ENCODE measurements around the gene SLC7A4.

GRCh38 chr22:21018314-21018713 is 14.0 kb downstream of the SLC7A4 start:
- TF ChIP-seq SIN3A (IDR thresholded peaks at IDR 0.05; ENCODE audit: low read depth) (no peak), SP1 (IDR thresholded peaks at IDR 0.05; ENCODE audit: low read depth) (no peak), EZH2 (IDR thresholded peaks at IDR 0.05) (no peak), CTCF (IDR thresholded peaks at IDR 0.05 in 2 of 3, conservative IDR thresholded peaks at IDR 0.05 in 1 of 3; ENCODE audit: borderline replicate concordance in 1 of 3, insufficient read depth in 1 of 3, low read depth in 2 of 3, low read length in 2 of 3) (no peak), EZH2phosphoT487 (IDR thresholded peaks at IDR 0.05; ENCODE audit: borderline replicate concordance) (no peak), RAD21 (IDR thresholded peaks at IDR 0.05; ENCODE audit: low read depth) (no peak)
